GM08714 (cell line): ENCODE measurements around the gene SH3RF2.

Experiments
- H3K4me3 ChIP-seq: fragments of 200-500 bp; sonication (Bioruptor generic); 2 replicates; pipeline ENCODE4 v1.5.1; 2014; ENCODE audit warnings: mild to moderate bottlenecking, low read length, inconsistent platforms
- ZNF274 ChIP-seq: IDR thresholded peaks from 2 replicates; pipeline ENCODE4 v1.6.1; 2012; ENCODE audit warnings: mild to moderate bottlenecking, low read depth, low read length

Gene SH3RF2

DNA sequence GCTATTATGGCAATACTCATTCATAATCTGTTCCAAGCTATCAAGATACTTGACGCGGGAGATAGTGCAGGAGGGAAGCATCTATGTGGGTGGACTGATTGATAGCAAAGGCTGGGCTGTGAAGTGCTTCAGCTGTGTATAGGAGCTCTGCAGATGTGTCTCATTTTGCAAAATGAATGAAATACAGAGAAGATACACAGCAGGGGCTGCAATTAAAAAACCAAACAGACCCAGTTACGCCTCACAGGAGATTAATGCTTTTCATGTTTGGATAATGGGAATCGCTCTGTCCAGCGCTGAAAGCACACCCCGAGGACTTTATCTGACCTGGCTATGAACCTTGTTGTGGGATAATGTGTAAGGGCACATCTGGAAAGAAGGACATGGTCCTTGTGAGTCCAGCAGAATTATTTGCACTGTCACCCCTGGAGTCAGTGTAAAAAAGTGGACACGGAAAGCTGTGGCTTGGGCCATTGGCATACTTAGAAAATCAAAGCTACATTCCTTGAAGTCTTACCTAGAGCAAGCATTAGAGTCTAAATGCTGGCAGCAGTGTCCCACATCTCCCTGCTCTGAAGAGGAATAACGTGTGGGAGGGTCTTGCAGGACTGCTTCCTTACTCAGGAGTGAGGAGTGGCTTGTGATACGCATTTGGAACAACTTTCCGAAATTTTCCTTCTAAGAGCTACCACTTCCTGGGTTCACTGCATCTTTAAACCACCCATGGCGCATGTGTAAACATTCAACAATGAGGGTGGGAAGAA is 2.6 kb downstream of the SH3RF2 start:
- no peak overlapping the region for H3K4me3 ChIP-seq

DNA sequence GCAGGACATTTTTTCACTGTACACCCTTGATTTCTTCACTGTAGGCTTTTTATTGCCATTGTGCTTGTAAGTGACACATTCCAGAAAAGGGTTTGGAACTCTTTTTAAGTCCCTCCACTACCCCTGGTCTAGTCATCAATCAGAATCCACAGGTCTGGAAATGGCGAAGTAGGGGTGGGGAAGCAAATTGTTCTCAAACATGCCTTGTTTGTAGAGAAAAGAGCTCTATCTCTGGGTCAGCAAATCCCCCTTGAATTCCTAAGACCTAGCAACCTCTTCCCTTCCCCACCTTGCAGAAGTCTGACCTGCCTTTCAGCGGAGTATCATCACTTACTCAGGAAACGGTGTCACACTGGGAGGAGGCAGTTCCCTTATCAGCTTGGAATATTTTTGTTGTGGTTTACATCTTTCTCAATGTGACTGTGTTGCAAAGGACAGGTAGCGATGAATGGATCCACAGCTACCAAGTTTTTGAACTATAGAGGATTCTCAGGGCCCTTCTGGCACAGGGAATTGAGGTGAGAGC is 3.2 kb downstream of the SH3RF2 start:
- TF ChIP-seq ZNF274: no peak
- H3K4me3 ChIP-seq: no peak overlapping the region

More for the DNA sequence above, 2.6 kb downstream of the SH3RF2 start:
- TF ChIP-seq ZNF274: no peak

DNA sequence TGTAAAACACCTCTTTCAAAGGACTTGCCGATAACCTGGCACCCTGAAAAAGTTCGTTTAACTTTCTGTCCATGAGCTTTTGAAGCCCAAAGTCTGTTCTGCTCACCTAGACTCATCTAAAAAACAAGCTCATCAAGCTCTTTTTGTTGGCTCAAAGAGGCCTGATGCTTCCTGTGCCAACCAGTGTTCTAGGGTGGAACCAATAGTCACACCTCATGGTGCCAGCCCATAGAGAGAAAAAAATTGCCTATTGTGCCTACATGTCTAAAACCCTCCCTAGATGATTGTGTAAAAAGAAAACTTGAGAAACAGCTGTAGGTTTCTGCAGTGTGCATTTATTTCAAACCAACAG is 4.7 kb downstream of the SH3RF2 start:
- no peak overlapping the region for H3K4me3 ChIP-seq
- no peak for TF ChIP-seq ZNF274

DNA sequence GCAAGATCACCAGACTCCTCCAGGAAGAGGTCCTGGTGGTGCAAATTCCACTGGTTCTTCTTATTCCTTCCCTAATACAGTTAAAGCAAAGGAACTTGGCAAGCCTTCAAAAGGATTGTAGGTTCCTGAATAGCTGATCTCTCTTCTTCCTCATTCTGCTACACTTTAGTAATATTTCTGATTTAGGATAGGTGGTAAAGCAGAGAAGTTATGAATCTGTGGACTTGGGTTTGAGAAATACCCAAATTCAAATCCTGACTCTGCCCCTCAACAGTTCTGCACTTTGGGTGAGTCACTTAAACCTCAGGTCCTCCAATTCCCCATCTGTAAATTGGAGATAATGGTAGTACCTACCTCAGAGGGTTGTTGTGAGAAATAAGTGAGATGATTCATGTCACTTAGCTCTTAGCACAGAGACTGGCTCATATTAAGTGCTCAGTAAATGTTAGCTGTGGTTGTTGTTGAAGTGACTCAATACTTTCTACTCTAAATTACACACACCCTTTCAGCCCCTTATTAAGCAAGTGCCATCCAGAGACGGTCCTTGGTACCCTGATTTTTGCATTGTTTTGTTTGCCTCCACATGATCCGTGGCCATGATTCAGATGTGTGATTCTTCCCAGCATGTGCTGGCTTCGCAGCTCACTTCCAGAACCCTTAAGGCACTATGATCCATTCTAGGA is 5.2 kb downstream of the SH3RF2 start:
- no peak for TF ChIP-seq ZNF274

DNA sequence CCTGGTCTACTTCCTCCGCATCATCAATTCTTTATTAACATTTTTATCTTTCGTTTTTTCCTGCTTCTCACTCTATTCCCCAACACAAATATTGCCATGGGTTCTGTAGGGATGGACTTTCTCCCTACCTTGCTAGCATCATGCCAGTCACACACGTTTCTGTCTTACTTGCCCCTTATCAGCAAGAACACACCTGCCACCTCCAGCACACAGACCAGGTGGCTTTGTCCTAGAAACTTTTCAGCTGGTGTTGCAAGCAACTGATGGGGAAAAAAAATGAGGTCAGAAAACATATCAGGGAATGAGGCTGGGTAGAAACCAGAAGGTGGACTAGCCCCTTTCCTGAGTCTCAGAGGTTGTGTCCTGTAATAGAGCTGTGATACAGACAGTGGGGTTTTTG is 5.8 kb downstream of the SH3RF2 start:
- H3K4me3 ChIP-seq: no peak overlapping the region
- TF ChIP-seq ZNF274: no peak

More for the DNA sequence above, 5.2 kb downstream of the SH3RF2 start:
- H3K4me3 ChIP-seq: no peak overlapping the region

DNA sequence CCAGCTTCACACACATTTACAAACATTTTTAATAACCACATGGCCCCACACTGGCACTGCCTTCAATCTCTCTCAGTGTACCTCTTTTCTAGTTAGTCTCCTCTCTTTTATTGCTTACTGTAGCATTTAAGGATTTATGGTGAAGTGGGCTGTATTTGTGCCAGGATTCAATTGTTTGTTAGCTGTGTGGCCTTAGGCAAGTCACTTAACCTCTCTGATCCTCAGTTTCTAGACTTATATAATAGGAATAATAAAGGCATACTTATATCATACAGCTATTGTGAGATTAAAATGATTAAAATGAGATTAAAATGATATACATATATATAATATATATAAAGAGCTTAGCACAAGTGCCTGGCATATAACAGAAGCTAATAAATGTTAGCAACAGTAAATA is 6.4 kb downstream of the SH3RF2 start:
- TF ChIP-seq ZNF274: no peak
- no peak overlapping the region for H3K4me3 ChIP-seq

DNA sequence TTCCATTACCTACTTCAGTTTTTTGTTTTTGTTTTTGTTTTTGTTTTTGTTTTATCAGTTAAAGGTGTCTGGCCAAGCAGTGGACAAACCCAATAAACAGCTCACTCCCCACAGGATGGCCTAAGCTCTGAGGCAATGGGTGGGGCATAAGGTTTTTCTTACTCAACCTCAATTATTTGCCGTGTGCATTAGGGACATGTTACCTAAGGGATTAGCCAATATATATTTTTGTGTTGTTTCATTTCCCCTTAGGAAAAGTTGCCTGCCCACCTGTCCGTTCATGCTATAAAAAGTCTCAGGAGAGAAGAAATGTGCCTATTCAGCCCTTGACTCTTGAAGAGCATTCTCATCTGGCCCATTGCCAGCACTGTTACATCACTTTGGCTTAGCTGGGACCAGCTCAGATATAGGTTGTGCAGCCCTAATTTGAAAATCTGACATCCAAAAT is 7.3 kb downstream of the SH3RF2 start:
- no peak overlapping the region for H3K4me3 ChIP-seq
- TF ChIP-seq ZNF274: no peak

DNA sequence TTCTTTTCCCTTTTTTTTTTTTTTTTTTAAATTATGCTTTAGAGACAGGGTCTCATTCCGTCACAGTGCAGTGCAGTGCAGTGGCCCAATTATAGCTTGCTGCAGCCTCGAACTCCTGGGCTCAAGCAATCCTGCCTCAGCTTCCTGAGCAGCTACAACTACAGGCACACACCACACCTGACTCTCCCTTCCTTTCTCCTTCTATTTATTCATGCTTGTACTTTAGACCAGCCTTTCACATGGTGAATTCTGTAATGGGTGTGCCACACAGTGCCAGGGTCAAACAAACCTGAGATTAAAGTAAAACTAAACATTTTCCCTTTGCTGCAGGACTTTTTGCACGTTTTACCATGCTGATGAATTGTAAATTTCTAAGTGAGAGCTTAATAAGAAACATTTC is 8.0 kb downstream of the SH3RF2 start:
- no peak for TF ChIP-seq ZNF274
- H3K4me3 ChIP-seq: no peak overlapping the region

DNA sequence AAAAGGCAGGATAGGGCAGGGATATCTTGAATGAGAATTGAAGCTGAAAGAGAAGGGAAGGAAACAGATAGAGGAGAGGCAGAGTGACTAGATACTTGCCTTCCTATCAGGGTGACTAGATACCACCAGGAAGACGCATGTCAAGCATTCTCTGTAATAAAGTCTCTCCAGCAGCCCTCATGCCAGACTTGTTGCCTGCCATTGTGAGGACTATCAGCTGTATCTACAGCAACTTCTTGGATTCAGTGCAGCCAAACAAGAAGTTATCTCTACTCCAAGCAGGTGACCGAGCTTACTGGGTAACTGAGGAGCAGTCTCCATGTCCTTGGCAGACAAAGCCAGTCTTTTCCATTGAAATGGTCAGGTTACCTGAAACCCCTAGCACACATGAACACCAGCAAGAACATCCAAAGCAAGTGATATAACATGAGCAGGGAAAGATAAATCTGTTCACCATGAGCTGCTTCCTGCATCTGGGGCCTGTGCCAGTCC is 9.3 kb downstream of the SH3RF2 start:
- H3K4me3 ChIP-seq: no peak overlapping the region
- TF ChIP-seq ZNF274: no peak

DNA sequence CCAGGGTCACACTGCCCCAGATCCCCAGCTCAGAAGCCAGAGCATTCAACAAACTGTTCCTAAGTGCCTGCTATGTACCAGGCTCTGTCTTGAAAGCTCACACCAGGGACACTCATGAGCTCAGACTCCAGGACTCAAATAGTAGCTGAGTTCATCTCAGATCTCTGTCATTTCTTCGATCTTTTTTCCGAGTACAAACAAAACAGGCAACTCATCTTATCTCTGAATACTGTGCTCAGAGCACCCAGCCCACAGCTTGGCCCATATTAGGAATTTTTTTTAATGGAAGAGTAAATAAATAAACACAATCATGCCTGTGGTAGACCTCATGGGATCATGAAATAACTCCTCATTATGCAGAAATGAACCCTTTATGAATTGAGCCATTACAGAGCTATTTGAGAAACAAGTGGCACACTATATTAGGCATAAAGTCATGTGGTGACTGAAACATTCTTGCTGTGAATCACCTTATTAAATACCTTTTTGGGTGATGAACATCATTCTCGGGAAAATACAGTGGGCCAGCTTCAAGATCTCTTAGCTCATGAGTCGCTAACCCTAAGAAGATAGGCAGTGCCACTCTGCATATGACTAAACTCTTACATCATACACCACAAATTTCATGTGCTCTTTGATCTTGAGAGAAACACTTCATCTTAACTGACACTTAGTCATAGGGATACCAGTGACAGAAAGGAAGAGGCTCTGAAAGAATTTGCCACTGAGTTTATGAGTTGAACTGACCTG is 9.9 kb downstream of the SH3RF2 start:
- TF ChIP-seq ZNF274: no peak
- H3K4me3 ChIP-seq: no peak overlapping the region

DNA sequence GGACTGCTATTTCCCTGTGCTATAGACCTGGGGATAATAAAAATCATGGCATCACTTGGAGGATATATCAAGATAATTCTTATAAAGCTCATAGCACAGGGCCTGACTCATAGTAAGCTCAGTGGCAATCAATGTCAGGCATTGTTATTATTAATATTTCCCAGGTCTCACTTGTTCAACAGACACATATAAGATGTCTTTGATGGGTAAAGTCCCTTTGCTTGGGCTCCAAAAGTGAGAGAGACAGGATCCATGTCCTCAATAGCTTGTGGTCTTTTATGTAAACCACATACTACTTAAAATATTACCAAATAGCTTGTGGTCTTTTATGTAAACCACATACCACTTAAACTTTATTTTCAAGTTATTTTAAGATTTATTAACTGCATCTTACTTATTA is 11.2 kb downstream of the SH3RF2 start:
- H3K4me3 ChIP-seq: no peak overlapping the region
- TF ChIP-seq ZNF274: no peak

DNA sequence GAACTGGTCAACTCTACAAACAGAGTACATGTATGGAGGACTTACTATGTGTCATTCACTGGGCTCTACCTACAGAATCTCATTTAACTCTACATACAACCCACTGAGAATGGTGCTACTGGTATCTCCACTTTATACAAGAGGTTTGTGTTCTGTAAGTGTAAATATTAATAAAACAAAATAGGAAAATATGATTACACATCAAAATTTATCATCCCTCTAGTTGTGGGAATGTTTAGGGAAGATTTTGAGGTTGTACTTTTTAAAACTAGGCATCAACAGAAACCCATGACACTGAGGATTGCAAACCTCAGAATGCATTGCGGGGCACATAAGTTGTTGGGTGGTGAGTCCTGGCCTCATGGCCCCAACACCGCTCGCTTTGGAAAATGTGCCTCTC is 11.7 kb downstream of the SH3RF2 start:
- TF ChIP-seq ZNF274: no peak

DNA sequence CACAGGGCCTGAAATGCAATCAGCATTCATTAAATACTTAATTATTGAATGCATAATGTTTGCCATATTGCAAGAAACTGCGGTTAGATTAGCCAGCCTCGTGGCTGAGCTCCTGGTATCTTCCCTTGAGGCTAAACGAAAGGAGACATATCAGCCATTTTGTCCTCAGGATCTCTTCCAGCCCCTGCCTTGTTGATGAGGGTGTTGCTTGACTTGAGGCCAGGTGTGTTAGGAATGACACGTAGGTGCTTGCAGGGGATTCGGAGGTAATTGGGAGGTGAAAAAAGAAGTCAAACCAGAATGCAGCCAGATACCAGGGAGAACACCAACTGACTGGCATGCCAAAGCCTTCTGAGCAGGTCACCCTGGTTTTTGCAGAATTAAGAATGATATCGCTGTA is 12.5 kb downstream of the SH3RF2 start:
- H3K4me3 ChIP-seq: no peak overlapping the region
- no peak for TF ChIP-seq ZNF274

More for the DNA sequence above, 11.7 kb downstream of the SH3RF2 start:
- H3K4me3 ChIP-seq: no peak overlapping the region

DNA sequence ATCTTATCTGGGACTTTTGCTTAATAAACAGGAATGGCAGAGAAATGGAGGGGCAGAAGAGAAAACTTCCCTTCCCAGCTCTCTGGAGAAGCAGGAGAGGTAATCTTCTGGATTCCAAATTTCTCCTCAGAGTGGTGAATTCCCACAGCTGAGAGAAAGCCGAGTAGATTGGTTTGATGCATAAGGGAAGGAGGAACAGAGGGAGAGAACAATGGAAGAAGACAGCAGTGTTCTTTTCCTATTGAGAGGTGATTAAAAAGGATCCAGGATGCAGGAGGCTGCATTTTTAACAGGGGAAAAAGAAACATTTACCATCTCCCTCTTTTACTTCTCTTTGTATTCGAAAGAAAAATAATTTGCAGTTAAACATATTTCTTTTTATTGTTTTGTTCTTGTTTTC is 13.1 kb downstream of the SH3RF2 start:
- TF ChIP-seq ZNF274: no peak
- no peak overlapping the region for H3K4me3 ChIP-seq
